ENCODE measurements around the gene PLA2G15. TPM values are rescaled to one million over a fixed set of nuclear protein-coding genes. Genes with fewer than 3 reads are reported as not detected.

PLA2G15 gene
- total and polyA plus RNA-seq, 11 donors: 25.8 to 68.0 (median 45.4) TPM

- Histone ChIP-seq H3K4me1 (peaks cover 4 to 50% (median 36%) of the 10 kb centered on the region in 12 donors), H3K27me3 (no peaks in the 10 kb centered on the region), H3K9me3 (no peaks in the 10 kb centered on the region), H3K27ac (no peak overlapping the region), H3K36me3 (no peaks in the 10 kb centered on the region), H3K4me3 (no peak overlapping the region)
- 81 to 91% (median 87%) methylated on average over 7 to 9 of the region's 9 CpGs for WGBS, 4 donors
- no peak for ATAC-seq
- TF ChIP-seq CTCF (IDR thresholded peaks at IDR 0.05): no peak
- TF ChIP-seq POLR2A (IDR thresholded peaks at IDR 0.05): no peak
- intact Hi-C loops (cut with DNase I): loop anchor here in 2 of 10 donors (5.0 to 10.0 kb wide), 2 partner anchors 84 to 1282 kb away; no protein-coding TSS in a partner anchor
- DNase-seq: peak in 2 of 5 donors; percentile 15 to 21
Measured at GRCh38 chr16:68242926-68243858, 2.0 kb upstream of the PLA2G15 start.

DNA sequence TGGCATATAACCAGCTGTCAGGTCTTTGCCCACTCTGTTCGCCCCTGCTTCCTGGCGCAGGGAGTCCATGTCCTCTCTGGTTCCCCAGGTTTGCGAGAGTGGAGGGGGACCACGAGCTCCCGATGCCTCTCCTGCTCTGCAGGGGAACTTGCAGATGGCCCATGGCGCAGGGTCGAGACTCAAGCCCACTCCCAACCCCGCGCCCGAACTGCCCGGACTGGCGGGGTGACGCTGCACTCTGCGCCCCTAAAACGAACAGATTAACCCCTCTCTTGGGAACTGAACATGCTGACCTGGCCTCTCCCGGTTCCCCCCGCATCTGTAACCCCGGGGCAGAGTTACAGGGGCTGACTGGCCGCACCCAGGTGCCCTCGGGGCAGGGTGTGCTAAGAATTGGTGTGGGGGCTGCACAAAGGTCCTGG lies 681 bp upstream of the PLA2G15 start:
- peak overlapping the region; percentile 65 to 98 (median 86) for H3K4me3 ChIP-seq
- TF ChIP-seq POLR2A (IDR thresholded peaks at IDR 0.05): no peak
- no peak for TF ChIP-seq CTCF (IDR thresholded peaks at IDR 0.05)
- no peaks in the 10 kb centered on the region for H3K9me3 ChIP-seq
- 2 to 10% (median 8%) methylated on average over 11 to 20 of the region's 20 CpGs for WGBS, 4 donors
- DNase-seq: peak in 1 of 5 donors; percentile 36
- H3K27me3 ChIP-seq: no peaks in the 10 kb centered on the region
- peak overlapping the region in 10 of 12 donors; percentile 54 to 97 (median 84) for H3K27ac ChIP-seq
- peaks cover 4 to 58% (median 45%) of the 10 kb centered on the region in 12 donors for H3K4me1 ChIP-seq
- H3K36me3 ChIP-seq: peaks cover 0 to 11% (median 7%) of the 10 kb centered on the region in 9 donors
- intact Hi-C loops (cut with DNase I): loop anchor here in 2 of 10 donors (5.0 to 10.0 kb wide), 2 partner anchors 83 to 1280 kb away; no protein-coding TSS in a partner anchor
- ATAC-seq: no peak

DNA sequence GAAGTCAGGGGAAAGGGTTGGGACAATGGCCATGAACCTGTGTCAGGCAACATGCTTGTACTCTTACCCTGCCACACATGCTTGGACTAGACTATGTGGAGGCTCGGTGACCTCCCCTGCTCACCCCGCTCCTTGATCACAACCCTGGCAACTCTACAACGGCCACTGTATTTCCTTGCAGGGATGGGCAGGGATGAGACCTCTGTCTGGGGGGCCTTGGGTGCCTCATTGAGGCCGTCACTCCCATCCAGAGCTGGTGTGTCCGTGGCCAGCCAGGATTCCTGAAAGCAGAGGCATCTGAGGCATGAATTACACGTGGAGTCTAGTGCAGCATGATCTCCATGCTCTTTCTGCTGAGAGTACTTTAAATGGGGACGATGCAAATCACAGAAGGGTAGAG lies 948 bp downstream of the PLA2G15 start:
- intact Hi-C loops (cut with DNase I): loop anchor here in 4 of 10 donors (5.0 to 10.0 kb wide), 2 partner anchors 66 to 1279 kb away; partner anchors contain the start of genes PRMT7 (in 3 of the 4) and SLC7A6OS (in 3 of the 4)
- H3K4me1 ChIP-seq: peaks cover 4 to 64% (median 49%) of the 10 kb centered on the region in 12 donors
- ATAC-seq (no peak), DNase-seq (peak in 1 of 5 donors; percentile 19)
- peaks cover 0 to 27% (median 23%) of the 10 kb centered on the region in 9 donors for H3K36me3 ChIP-seq
- H3K27ac ChIP-seq: peak overlapping the region in 11 of 12 donors; percentile 75 to 97 (median 87)
- no peaks in the 10 kb centered on the region for H3K9me3 ChIP-seq
- 41 to 68% (median 63%) methylated on average over 7 of the region's 7 CpGs for WGBS, 4 donors
- no peaks in the 10 kb centered on the region for H3K27me3 ChIP-seq
- peak overlapping the region; percentile 65 to 98 (median 86) for H3K4me3 ChIP-seq
- TF ChIP-seq CTCF (IDR thresholded peaks at IDR 0.05) (no peak), POLR2A (IDR thresholded peaks at IDR 0.05) (no peak)

GRCh38 chr16:68246666-68247065 lies 1.5 kb downstream of the PLA2G15 start:
- Histone ChIP-seq H3K27ac (peak overlapping the region; percentile 59 to 97 (median 87)), H3K36me3 (peaks cover 0 to 32% (median 24%) of the 10 kb centered on the region in 9 donors), H3K4me3 (peak overlapping the region in 9 of 12 donors; percentile 65 to 98 (median 89)), H3K4me1 (peaks cover 4 to 69% (median 51%) of the 10 kb centered on the region in 12 donors), H3K27me3 (no peaks in the 10 kb centered on the region), H3K9me3 (no peaks in the 10 kb centered on the region)
- DNase-seq (peak in 3 of 5 donors; percentile 39 to 55 (median 45)), ATAC-seq (no peak)
- TF ChIP-seq CTCF (IDR thresholded peaks at IDR 0.05) (no peak), POLR2A (IDR thresholded peaks at IDR 0.05) (no peak)
- WGBS, 4 donors: 53 to 64% (median 57%) methylated on average over 2 to 5 of the region's 5 CpGs
- intact Hi-C loops (cut with DNase I): loop anchor here in 4 of 10 donors (5.0 to 10.0 kb wide), 2 partner anchors 66 to 1278 kb away; partner anchors contain the start of genes PRMT7 (in 3 of the 4) and SLC7A6OS (in 3 of the 4)
